Stimulated activated CD8-positive, alpha-beta memory T cell treated with anti-CD3 and anti-CD28 coated beads, Interleukin-7, amount 100 ng/mL, for 4 hours (primary cell): Measurements from ENCODE around the gene GSDME.
A peak's percentile ranks its signal among the peaks of the same experiment; 100 is the strongest.

Source experiments
- DNase-seq, 2 donors: peaks; one replicate each; pipeline ENCODE4 v3.0.0-alpha.2; 2020; ENCODE audit warnings: low read depth in 2 of 2

Gene GSDME

GRCh38 chr7:24769851-24770250 is 12.6 kb upstream of the GSDME start:
- no peak for DNase-seq

DNA sequence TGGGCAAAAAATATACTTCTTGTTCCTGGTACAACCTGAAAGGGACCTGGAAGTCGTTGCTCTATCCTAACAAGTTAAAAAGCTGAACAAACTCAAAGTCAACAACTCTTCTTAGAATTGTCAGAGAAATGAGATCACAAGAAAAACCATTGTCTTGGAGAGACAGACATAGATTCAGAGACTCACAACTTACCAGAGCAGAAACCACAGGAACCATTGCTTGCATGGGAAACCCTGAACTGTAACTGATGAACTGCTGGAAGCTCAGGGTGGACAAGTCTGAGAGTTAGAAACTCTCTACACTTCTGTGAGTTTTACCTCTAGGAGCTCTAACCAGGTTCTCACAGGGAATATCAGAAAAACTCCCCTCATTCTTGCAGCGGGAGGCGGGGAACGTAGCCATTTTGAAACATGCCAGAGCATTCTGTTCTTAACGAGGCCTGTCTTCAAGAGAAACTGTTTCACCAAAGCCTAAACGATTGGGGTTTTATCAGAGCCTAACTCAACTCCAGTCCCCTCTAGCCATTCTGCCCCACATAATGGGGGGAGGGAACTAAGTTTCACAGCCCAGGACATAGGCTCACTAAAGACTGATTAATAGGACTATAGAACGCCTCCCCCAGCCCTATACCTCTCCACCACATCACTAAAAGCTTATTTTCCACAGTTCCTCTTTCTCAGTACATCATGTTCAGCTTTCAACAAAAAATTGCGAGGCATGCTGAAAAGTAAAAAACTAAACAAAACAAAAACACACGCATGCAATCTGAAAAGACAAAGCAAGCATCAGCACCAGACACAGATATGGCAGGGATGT is 12.0 kb upstream of the GSDME start:
- no peak for DNase-seq

GRCh38 chr7:24767878-24768569 is 10.8 kb upstream of the GSDME start:
- DNase-seq, result no peak

DNA sequence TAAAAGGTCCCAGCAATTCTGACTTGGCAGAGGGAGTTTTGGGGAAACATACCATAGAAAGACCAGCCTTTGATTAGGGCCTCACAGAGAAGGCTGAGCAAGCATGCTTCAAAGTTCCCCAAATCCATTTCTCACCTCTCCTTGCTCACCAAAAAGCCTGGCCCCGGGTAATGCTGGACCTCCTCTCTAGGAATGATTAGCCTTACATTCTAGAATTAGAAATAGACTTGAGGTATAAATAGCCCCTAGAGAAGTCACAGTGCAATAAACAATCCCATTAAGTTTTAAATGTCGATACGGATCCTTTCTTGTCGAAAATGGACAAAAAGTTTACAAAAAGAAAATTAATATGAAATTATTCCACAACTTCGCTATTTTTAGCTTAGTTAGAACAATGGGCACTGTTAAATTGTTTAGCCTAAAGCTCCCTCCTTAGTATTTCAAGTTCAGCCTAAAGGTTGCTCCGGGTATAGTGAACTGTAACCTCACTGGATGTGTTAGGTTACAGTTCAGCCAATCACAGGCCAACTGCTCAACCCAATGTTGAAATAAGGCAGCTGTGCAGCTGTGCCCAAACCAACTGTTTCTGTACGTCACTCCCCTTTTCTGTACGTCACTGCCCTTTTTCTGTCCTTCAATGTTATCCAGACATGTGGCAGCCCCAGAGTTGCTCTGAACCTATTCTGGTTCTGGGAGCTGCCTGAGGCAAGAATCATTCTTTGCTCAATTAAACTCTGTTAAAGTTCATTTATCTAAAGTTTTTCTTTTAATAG is 7.9 kb upstream of the GSDME start:
- DNase-seq, result no peak

- no peak for DNase-seq
These were observed 6.7 kb upstream of the GSDME start for GRCh38 chr7:24764011-24764410.

DNA sequence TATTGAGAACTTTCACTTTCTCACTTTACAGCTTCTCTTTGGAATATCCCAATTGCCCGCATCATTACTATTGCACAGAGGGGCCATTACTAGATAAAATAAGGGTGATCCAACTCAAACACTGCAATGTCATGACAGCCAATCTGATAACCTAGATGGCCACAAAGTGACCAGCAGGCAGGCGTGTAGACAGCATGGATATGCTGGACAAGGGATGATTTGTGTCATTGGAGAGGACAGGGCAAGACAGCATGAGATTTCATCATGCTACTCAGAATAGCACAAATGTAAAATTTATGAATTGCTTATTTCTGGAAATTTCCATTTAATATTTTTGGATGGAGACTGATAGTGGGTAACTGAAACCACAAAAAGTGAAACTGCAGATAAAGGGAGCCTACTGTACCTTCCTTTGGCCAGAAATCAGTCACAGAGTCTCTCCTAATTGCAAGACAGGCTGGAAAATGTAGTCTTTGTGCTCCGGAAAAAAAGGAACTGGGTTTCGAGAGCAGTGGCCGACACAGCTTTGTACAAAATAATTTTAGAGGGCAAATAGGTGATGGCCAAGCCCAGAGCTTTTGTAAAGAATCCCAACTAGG is 6.1 kb upstream of the GSDME start:
- no peak for DNase-seq

DNA sequence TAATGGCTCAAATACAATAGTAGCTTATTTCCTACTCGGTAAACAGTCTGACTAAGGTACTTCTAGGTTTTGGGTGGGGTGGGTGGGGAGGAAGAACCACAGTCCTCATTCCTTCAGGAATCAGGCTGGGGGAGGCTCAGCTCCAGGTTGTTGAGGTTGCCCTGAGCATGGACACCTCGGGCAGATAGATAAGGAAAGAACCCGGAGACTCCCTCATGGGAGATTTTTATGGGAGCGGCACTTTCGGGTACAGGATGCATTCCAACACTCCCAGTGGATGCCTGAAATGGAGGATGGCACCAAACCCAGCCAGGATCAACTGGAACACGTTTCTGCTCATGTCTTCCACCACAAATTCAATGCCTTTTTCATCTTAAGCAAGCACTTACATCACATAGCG is 5.5 kb upstream of the GSDME start:
- DNase-seq, result no peak

- DNase-seq, result no peak
These were observed 3.7 kb upstream of the GSDME start for GRCh38 chr7:24760968-24761367.

- peak in 1 of 2 donors; percentile 15 for DNase-seq
These were observed 515 bp downstream of the GSDME start for GRCh38 chr7:24756545-24757352.

DNA sequence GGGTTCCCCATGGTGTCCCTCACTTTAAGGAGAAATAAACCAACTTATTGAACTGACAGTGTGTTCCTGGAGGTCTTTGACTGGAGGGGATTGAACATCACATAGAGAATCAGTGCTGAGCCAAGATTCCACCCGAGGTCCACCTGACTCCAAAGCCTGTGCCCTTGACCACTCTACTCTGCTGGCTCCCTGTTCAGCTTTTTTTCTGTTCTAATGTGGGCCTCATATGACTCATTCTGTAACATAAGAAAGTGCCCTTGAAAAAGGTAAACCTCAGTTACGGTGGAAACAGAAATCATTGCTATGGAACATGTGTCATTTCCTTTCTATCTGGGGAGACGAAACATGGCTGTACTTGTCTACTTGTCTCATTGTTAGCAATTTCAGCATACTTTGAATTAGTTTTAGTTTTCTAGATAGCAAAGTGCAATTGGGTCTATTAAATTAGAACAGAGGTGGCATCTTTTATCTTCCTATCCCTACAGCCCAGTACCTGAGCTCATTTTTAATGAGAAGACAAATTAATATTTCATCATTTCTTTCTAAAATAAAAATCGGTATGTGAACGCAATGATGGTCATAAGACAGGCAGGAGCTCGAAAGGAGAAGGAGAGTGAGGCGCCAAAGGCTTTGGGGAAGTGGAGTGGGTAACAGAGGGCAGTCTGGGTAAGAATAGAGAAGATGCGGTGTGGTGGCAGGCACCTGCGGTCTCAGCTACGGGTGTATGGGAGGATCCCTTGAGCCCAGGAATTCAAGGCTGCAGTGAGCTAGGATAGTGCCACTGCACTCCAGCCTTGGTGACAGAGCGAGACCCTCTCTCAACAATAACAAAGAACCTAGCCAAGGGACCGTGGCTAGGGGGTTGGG is 1.5 kb downstream of the GSDME start:
- DNase-seq, result no peak

DNA sequence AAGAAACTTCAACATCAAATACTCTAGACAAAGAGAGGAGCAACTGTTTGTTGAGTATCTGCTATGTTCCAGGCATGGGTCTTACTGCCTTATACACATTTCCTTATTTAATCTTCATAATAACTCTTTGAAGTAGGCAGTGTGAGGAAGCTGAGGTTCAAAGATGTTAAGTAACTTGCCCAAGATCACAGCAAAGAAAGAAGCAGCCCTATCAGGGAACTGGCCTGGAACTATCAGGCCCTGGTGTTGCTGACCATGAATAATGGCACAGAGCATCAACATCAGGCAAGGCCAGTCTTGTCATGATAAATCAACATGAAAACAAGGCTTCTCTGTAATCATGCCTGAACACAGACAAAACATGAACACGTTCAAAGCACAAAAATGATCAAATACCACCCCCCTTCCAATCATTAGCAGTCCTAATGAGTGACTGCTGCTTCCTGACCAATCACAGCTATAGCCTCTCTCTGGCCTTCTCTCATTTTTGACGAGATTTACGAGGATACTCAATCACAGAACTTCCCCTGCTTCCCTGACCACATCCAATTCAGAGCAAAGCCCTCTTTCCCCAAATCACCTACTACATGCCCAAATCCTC is 2.3 kb downstream of the GSDME start:
- DNase-seq, result no peak

GRCh38 chr7:24752073-24752800 is 5.0 kb downstream of the GSDME start:
- no peak for DNase-seq

- DNase-seq, result no peak
These were observed 5.8 kb downstream of the GSDME start for GRCh38 chr7:24751484-24751883.

DNA sequence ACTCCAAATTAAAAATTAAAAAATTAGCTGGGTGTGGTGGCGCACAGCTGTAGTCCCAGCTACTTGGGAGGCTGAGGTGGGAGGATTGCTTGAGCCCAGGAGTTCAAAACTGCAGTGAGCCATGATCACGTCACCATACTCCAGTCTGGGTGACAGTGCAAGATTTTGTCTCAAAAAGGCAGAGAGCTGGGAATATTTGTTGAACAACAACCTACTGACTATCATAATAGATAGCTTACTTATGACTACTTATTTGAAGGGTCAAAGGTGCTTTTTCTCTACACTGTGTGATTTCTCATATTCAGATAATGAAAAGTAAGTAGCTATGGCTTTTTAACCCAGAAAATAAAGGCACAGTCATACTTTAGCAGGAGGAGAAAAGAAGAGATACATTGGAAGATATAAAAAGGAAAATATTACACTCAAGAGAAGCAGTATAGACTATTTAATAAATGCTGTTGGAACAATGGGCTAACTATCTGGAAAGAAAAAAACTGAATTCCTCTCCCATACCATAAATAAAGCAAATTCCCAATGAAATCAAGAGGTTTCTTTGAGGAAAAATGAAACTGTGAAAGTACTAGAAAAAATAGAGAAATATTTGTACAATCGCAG is 6.7 kb downstream of the GSDME start:
- DNase-seq, result no peak

DNA sequence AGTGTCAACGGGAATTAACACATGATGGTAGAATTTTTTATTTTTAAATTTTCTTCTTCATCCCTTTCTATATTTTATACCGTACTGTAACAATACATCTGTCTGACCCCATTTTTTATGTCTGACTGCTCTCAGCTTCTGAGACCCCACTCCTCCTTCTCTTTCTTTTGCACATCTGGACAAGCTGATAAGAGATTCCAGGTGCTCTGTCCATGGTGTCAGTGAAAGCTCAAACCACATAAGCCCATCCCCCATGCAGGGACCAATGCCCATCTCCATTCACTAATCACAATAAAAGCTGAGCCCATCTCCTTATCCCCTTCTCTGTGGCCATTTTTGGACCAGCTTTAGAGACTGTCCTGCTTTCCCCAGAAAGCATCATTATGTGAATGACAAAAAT is 8.7 kb downstream of the GSDME start:
- DNase-seq, result no peak

DNA sequence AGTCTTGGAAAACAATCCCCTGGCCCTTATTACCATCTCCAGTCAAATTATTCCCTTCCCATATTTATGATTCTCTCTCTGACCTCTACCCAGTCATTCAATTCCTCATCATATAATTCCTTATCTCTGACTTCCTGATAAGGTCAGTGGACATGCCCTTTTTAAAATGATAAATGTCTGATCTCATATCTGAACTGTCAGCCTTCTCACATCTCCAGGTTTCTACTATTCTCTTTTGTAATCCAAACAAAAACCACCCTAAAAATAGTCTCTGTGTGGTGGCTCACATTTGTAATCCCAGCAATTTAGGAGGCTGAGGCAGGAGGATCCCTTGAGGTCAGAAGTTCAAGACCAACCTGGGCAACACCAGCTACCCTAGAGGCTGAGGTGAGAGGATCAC is 11.9 kb downstream of the GSDME start:
- DNase-seq, result no peak

DNA sequence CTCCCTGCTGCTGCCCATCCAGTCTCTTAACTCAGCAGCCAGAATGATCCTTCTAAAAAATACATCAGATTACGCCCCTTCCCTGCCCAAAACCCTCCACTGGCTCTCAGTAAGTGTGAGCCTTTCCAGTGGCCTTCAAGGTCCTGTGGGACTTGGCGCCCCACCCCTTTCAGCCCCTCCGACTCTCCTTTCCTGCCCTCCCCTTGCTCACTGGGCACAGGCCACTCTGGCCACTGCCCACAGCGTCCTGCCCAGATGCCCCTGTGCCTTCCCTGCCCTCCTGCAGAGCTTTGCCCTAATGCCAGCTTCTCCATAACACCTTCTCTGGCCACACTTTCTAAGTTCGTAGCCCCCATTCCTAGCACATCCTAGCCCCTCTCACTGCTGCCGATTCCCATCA is 13.8 kb downstream of the GSDME start:
- DNase-seq, result no peak

DNA sequence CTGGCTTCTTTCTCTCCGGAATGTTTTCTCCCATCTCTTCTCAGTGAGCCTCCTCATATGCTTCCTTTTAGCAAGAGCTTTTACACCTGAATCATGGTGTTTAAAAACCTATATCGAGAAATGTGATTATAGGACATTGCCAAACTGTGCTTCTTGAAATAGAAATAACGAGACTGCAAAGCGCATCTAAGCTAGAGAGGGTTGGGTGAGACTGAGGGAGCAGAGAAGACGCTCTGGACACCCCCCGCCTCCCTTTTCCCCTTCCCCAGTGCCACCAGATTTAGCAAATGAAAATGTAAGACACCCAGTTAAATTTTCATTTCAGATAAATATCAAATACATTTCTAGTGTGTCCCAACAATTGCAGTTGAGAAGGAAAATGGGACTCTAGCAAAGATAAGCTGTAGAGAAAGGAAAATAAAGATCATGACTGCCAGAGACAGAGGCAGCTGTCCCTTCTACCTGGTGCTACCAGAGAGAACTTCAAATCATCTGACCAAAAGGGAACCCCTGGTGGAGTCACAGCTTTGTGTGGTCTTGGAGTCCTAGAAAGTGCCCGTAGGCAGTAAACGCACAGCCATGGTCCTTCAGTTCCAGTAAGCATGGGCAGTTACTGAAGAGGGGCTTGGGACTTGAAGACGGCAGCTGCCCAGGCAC is 14.6 kb downstream of the GSDME start:
- no peak for DNase-seq
